CD4-positive, alpha-beta T cell treated with Interleukin-4 for 4 hours (primary cell): ENCODE data around the gene CDKL1.

Experiments
- DNase-seq: peaks from one replicate; pipeline ENCODE4 v3.0.0-alpha.2; 2020

Gene CDKL1

GRCh38 chr14:50396631-50397389, at the start of gene CDKL1:
Gene CDKL1, minus strand, starts transcription at chr14:50396881. Its CDS starts 1,013 bp downstream, at chr14:50395868.
- DNase-seq, result peak; percentile 8

GRCh38 chr14:50434528-50434927, 37.8 kb upstream of the CDKL1 start:
- DNase-seq, result no peak

- DNase-seq, result no peak
Measured at GRCh38 chr14:50432131-50432530, 35.5 kb upstream of the CDKL1 start.

- no peak for DNase-seq
Measured at GRCh38 chr14:50425816-50426215, 29.1 kb upstream of the CDKL1 start.

GRCh38 chr14:50425105-50425504, 28.4 kb upstream of the CDKL1 start:
- no peak for DNase-seq

GRCh38 chr14:50423529-50423928, 26.8 kb upstream of the CDKL1 start:
- no peak for DNase-seq

GRCh38 chr14:50421499-50421898, 24.8 kb upstream of the CDKL1 start:
- DNase-seq, result no peak

- DNase-seq, result no peak
Measured at GRCh38 chr14:50417853-50418252, 21.2 kb upstream of the CDKL1 start.

- no peak for DNase-seq
Measured at GRCh38 chr14:50410921-50411320, 14.2 kb upstream of the CDKL1 start.

GRCh38 chr14:50410071-50410470, 13.4 kb upstream of the CDKL1 start:
- DNase-seq, result no peak

- DNase-seq, result no peak
Measured at GRCh38 chr14:50407111-50407812, 10.6 kb upstream of the CDKL1 start.

GRCh38 chr14:50403419-50403818, 6.7 kb upstream of the CDKL1 start:
- no peak for DNase-seq

- no peak for DNase-seq
Measured at GRCh38 chr14:50402965-50403364, 6.3 kb upstream of the CDKL1 start.

GRCh38 chr14:50400461-50400860, 3.8 kb upstream of the CDKL1 start:
- DNase-seq, result no peak

- no peak for DNase-seq
Measured at GRCh38 chr14:50399251-50400032, 2.8 kb upstream of the CDKL1 start.

GRCh38 chr14:50398189-50398580, 1.5 kb upstream of the CDKL1 start:
- DNase-seq, result no peak

GRCh38 chr14:50397390-50398188, 908 bp upstream of the CDKL1 start:
- DNase-seq, result no peak

GRCh38 chr14:50395448-50395847, 1.2 kb downstream of the CDKL1 start:
- DNase-seq, result no peak

- no peak for DNase-seq
Measured at GRCh38 chr14:50394713-50395112, 2.0 kb downstream of the CDKL1 start.

GRCh38 chr14:50389668-50390441, 6.8 kb downstream of the CDKL1 start:
- DNase-seq, result no peak

GRCh38 chr14:50388256-50388931, 8.3 kb downstream of the CDKL1 start:
- DNase-seq, result no peak
